Liver (tissue), 9 donors: ENCODE results near the gene NHSL2. TPM values are rescaled to one million over a fixed set of nuclear protein-coding genes. Genes with fewer than 3 reads are reported as not detected.
A peak's percentile ranks its signal among the peaks of the same experiment; 100 is the strongest.

ENCODE experiments used
- DNase-seq: peaks from one replicate; pipeline ENCODE4 v3.0.0-alpha.2; 2017; ENCODE audit warnings: low spot score
- H3K27ac ChIP-seq, 2 donors: one replicate each; pipeline ENCODE4 v1.7.0; 2013; ENCODE audit warnings: inconsistent platforms in 2 of 2, low read length in 2 of 2, control low read depth in 1 of 2, low read depth in 1 of 2, mild to moderate bottlenecking in 1 of 2
- H3K27me3 ChIP-seq, 4 donors: one replicate each; pipeline versions ENCODE4 v1.6.1 to v1.7.0; 2013; ENCODE audit warnings: low read length in 3 of 4, inconsistent platforms in 1 of 4, mild to moderate bottlenecking in 1 of 4, moderate library complexity in 1 of 4; ENCODE audit not compliant: control insufficient read depth in 4 of 4, insufficient read depth in 4 of 4
- H3K36me3 ChIP-seq, 4 donors: one replicate each; pipeline versions ENCODE4 v1.6.1 to v1.7.0; 2013; ENCODE audit warnings: low read length in 3 of 4, mild to moderate bottlenecking in 3 of 4, low read depth in 1 of 4, moderate library complexity in 1 of 4; ENCODE audit not compliant: control insufficient read depth in 4 of 4, insufficient read depth in 3 of 4
- H3K4me1 ChIP-seq, 4 donors: one replicate each; pipeline versions ENCODE4 v1.6.1 to v1.7.0; 2013; ENCODE audit warnings: low read length in 3 of 4, mild to moderate bottlenecking in 3 of 4, moderate library complexity in 1 of 4; ENCODE audit not compliant: control insufficient read depth in 4 of 4, insufficient read depth in 4 of 4
- H3K4me3 ChIP-seq, 3 donors: one replicate each; pipeline versions ENCODE4 v1.6.1 to v1.7.0; 2013; ENCODE audit warnings: low read length in 3 of 3, control low read depth in 1 of 3, low read depth in 1 of 3, mild to moderate bottlenecking in 1 of 3
- H3K9ac ChIP-seq, 2 donors: one replicate each; pipeline ENCODE4 v1.7.0; 2013; ENCODE audit warnings: low read length in 2 of 2, mild to moderate bottlenecking in 2 of 2, moderate library complexity in 2 of 2, control low read depth in 1 of 2, low read depth in 1 of 2
- H3K9me3 ChIP-seq, 4 donors: one replicate each; pipeline versions ENCODE4 v1.6.1 to v1.7.0; 2013; ENCODE audit warnings: low read length in 3 of 4; ENCODE audit not compliant: control insufficient read depth in 4 of 4
- EGR1 ChIP-seq, 2 donors: IDR thresholded peaks; 2 replicates each; pipeline ENCODE4 v1.6.1; 2016 to 2018; ENCODE audit warnings: antibody characterized with exemption in 2 of 2, low read depth in 2 of 2
- FOXA1 ChIP-seq: IDR thresholded peaks from 2 replicates; pipeline ENCODE4 v1.6.1; 2016; ENCODE audit warnings: antibody characterized with exemption
- FOXA2 ChIP-seq: IDR thresholded peaks from 2 replicates; pipeline ENCODE4 v1.6.1; 2016; ENCODE audit warnings: antibody characterized with exemption
- GABPA ChIP-seq, 2 donors: IDR thresholded peaks in 1 of 2; conservative IDR thresholded peaks in 1 of 2; 2 replicates each; pipeline ENCODE4 v1.6.1; 2016; ENCODE audit warnings: antibody characterized with exemption in 2 of 2, mild to moderate bottlenecking in 1 of 2, moderate library complexity in 1 of 2
- HNF4A ChIP-seq, 2 donors: conservative IDR thresholded peaks; 2 replicates each; pipeline ENCODE4 v1.6.1; 2016; ENCODE audit warnings: antibody characterized with exemption in 2 of 2, mild to moderate bottlenecking in 2 of 2
- HNF4G ChIP-seq: IDR thresholded peaks from 2 replicates; pipeline ENCODE4 v1.6.1; 2016; ENCODE audit warnings: antibody characterized with exemption
- JUND ChIP-seq, 2 donors: IDR thresholded peaks; 2 replicates each; pipeline ENCODE4 v1.6.1; 2016; ENCODE audit warnings: antibody characterized with exemption in 2 of 2
- NR2F2 ChIP-seq: IDR thresholded peaks from 2 replicates; pipeline ENCODE4 v1.6.1; 2016; ENCODE audit warnings: antibody characterized with exemption
- RAD21 ChIP-seq, 2 donors: IDR thresholded peaks; 2 replicates each; pipeline ENCODE4 v1.6.1; 2016; ENCODE audit warnings: antibody characterized with exemption in 2 of 2, mild to moderate bottlenecking in 2 of 2
- REST ChIP-seq: IDR thresholded peaks from 2 replicates; pipeline ENCODE4 v1.6.1; 2016; ENCODE audit warnings: antibody characterized with exemption, mild to moderate bottlenecking
- RXRA ChIP-seq, 2 donors: IDR thresholded peaks; 2 replicates each; pipeline ENCODE4 v1.6.1; 2017 to 2018; ENCODE audit warnings: antibody characterized with exemption in 2 of 2, mild to moderate bottlenecking in 1 of 2
- SP1 ChIP-seq: IDR thresholded peaks from 2 replicates; pipeline ENCODE4 v1.6.1; 2018; ENCODE audit warnings: antibody characterized with exemption, mild to moderate bottlenecking
- TAF1 ChIP-seq: conservative IDR thresholded peaks from 2 replicates; pipeline ENCODE4 v1.6.1; 2016; ENCODE audit warnings: antibody characterized with exemption, mild to moderate bottlenecking
- YY1 ChIP-seq: IDR thresholded peaks from 2 replicates; pipeline ENCODE4 v1.6.1; 2016; ENCODE audit warnings: antibody characterized with exemption, mild to moderate bottlenecking
- ZBTB33 ChIP-seq: IDR thresholded peaks from 2 replicates; pipeline ENCODE4 v1.6.1; 2016; ENCODE audit warnings: antibody characterized with exemption
- WGBS: extraction: QIAGEN DNeasy Blood & Tissue Kit; methylation state at CpG from one replicate; pipeline ENCODE4 v1.1.7; 2013; 5-methylcytosine and 5-hydroxymethylcytosine counted together
- polyA plus RNA-seq, 2 donors: library from polyadenylated mRNA; stranded (reverse) in 1 of 2; unstranded in 1 of 2; fragments of 200-250 nt in 1 of 2; fragments of >200 nt in 1 of 2; fragmentation: Nextera tagmentation in 1 of 2; extraction: Ambion mirVana in 1 of 2; gene quantifications; one replicate each; pipeline versions ENCODE4 v1.2.1 to v1.2.3, GENCODE V29; 2013 to 2015
- total RNA-seq, 2 donors: library from RNA; depleted of rRNA; stranded (reverse); fragments of >200 nt; gene quantifications; one replicate each; pipeline ENCODE4 v1.2.3, GENCODE V29; 2014
- TF ChIP-seq, protein P1 (sequence below): IDR thresholded peaks from 2 replicates; pipeline ENCODE4 v1.6.1; 2016; ENCODE audit warnings: antibody characterized with exemption
- TF ChIP-seq, protein P2 (sequence below): IDR thresholded peaks from 2 replicates; pipeline ENCODE4 v1.6.1; 2016; ENCODE audit warnings: antibody characterized with exemption
- TF ChIP-seq, protein P3 (sequence below): fragments of 150-350 bp; IDR thresholded peaks from 2 replicates; pipeline ENCODE4 v1.5.1; 2017; ENCODE audit warnings: improper control_type of control experiment, low read depth, low read length; ENCODE audit not compliant: missing input control
- donor health status: healthy.
- donor health status: healthy.
- donor health status: healthy.
- donor health status: healthy.
- donor health status: healthy.

The NHSL2 gene
- total and polyA plus RNA-seq, 4 donors, result 0.45 to 1.3 (median 1.1) TPM

DNA sequence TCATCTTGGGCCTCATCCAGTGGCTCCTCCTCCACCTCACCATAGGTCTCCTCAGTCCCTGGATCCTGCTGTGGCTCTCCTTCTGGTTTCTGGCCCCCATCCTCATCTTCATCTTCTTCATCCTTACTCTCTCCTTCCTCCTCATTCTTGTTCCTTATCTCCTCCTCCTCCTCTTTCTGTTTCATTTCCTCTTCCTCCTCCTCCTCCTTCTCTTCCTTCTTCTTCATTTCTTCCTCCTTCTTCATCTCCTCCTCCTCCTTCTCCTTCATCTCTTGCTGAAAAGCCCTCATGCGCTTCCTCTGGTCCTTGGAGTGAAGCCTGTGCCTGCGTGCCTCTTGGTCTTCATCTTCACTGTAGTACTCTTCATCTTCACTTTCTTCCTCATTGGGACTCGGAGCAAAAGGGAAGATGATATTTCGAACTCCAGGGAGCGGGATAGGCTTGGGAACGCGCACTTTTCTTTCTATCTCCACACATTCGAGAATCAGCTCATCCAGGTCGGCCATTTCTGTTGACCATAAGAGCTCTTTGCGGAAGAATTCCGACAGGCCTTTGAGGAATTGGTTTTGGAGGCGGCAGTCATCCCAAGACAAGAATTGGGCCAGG, 219.6 kb downstream of the NHSL2 start (continued):
- TF ChIP-seq REST, result no peak
- no peak for TF ChIP-seq YY1
- TF ChIP-seq, protein P1, sequence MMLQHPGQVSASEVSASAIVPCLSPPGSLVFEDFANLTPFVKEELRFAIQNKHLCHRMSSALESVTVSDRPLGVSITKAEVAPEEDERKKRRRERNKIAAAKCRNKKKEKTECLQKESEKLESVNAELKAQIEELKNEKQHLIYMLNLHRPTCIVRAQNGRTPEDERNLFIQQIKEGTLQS, result no peak
- no peak for TF ChIP-seq FOXA2

- Histone ChIP-seq H3K4me3 (peak overlapping the region in 1 of 3 donors; percentile 57), H3K9me3 (no peaks in the 10 kb centered on the region), H3K27ac (no peak overlapping the region), H3K9ac (no peak overlapping the region), H3K27me3 (no peaks in the 10 kb centered on the region), H3K4me1 (peaks cover 2 to 22% (median 8%) of the 10 kb centered on the region in 4 donors), H3K36me3 (no peaks in the 10 kb centered on the region)
- WGBS, result 49% methylated on average over 30 of the region's 30 CpGs
- no peak for DNase-seq
- TF ChIP-seq TAF1, result no peak
- no peak for TF ChIP-seq EGR1 (IDR thresholded peaks at IDR 0.05; ENCODE audit: low read depth in 2 of 2)
- TF ChIP-seq, protein P2, sequence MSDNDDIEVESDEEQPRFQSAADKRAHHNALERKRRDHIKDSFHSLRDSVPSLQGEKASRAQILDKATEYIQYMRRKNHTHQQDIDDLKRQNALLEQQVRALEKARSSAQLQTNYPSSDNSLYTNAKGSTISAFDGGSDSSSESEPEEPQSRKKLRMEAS, result no peak
- TF ChIP-seq ZBTB33, result no peak
- no peak for TF ChIP-seq JUND (IDR thresholded peaks at IDR 0.05)
- TF ChIP-seq YY1, result no peak
- no peak for TF ChIP-seq FOXA2
- no peak for TF ChIP-seq SP1
- TF ChIP-seq RXRA (IDR thresholded peaks at IDR 0.05), result no peak
- TF ChIP-seq HNF4A (conservative IDR thresholded peaks at IDR 0.05), result no peak
- TF ChIP-seq HNF4G, result no peak
- TF ChIP-seq, protein P3, sequence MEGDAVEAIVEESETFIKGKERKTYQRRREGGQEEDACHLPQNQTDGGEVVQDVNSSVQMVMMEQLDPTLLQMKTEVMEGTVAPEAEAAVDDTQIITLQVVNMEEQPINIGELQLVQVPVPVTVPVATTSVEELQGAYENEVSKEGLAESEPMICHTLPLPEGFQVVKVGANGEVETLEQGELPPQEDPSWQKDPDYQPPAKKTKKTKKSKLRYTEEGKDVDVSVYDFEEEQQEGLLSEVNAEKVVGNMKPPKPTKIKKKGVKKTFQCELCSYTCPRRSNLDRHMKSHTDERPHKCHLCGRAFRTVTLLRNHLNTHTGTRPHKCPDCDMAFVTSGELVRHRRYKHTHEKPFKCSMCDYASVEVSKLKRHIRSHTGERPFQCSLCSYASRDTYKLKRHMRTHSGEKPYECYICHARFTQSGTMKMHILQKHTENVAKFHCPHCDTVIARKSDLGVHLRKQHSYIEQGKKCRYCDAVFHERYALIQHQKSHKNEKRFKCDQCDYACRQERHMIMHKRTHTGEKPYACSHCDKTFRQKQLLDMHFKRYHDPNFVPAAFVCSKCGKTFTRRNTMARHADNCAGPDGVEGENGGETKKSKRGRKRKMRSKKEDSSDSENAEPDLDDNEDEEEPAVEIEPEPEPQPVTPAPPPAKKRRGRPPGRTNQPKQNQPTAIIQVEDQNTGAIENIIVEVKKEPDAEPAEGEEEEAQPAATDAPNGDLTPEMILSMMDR, result no peak
- TF ChIP-seq FOXA1, result no peak
- TF ChIP-seq RAD21 (IDR thresholded peaks at IDR 0.05), result no peak
- no peak for TF ChIP-seq REST
- no peak for TF ChIP-seq NR2F2
- TF ChIP-seq GABPA (IDR thresholded peaks at IDR 0.05 in 1 of 2, conservative IDR thresholded peaks at IDR 0.05 in 1 of 2), result no peak
- TF ChIP-seq, protein P1, result no peak
Observed at GRCh38 chrX:72130762-72131250, 220.2 kb downstream of the NHSL2 start.
